ENCODE measurements around the gene HRH3.

HRH3 gene

GRCh38 chr20:62219992-62220665 is at the start of gene HRH3:
Gene HRH3, minus strand, starts transcription at chr20:62220278. Its CDS starts 308 bp downstream, at chr20:62219970.
- DNase-seq: no peak

- DNase-seq: no peak
Observed at GRCh38 chr20:62269871-62270270, 49.8 kb upstream of the HRH3 start.

GRCh38 chr20:62269378-62269777 is 49.3 kb upstream of the HRH3 start:
- DNase-seq: no peak

GRCh38 chr20:62268228-62268900 is 48.3 kb upstream of the HRH3 start:
- DNase-seq: no peak

- DNase-seq: no peak
Observed at GRCh38 chr20:62267543-62267942, 47.5 kb upstream of the HRH3 start.

- no peak for DNase-seq
Observed at GRCh38 chr20:62266851-62267250, 46.8 kb upstream of the HRH3 start.

- no peak for DNase-seq
Observed at GRCh38 chr20:62266340-62266739, 46.3 kb upstream of the HRH3 start.

- DNase-seq: no peak
Observed at GRCh38 chr20:62265365-62265764, 45.3 kb upstream of the HRH3 start.

- DNase-seq: no peak
Observed at GRCh38 chr20:62263396-62263795, 43.3 kb upstream of the HRH3 start.

GRCh38 chr20:62262064-62262463 is 42.0 kb upstream of the HRH3 start:
- DNase-seq: no peak

- DNase-seq: no peak
Observed at GRCh38 chr20:62259294-62259565, 39.2 kb upstream of the HRH3 start.

- DNase-seq: no peak
Observed at GRCh38 chr20:62258499-62259293, 38.6 kb upstream of the HRH3 start.

GRCh38 chr20:62255976-62256375 is 35.9 kb upstream of the HRH3 start:
- DNase-seq: no peak

GRCh38 chr20:62254021-62254724 is 34.1 kb upstream of the HRH3 start:
- DNase-seq: no peak

- DNase-seq: no peak
Observed at GRCh38 chr20:62253398-62253797, 33.3 kb upstream of the HRH3 start.

- DNase-seq: no peak
Observed at GRCh38 chr20:62252342-62252966, 32.4 kb upstream of the HRH3 start.

- no peak for DNase-seq
Observed at GRCh38 chr20:62248890-62249560, 28.9 kb upstream of the HRH3 start.

GRCh38 chr20:62246872-62247652 is 27.0 kb upstream of the HRH3 start:
- no peak for DNase-seq

GRCh38 chr20:62246431-62246830 is 26.4 kb upstream of the HRH3 start:
- no peak for DNase-seq

GRCh38 chr20:62245911-62246280 is 25.8 kb upstream of the HRH3 start:
- DNase-seq: no peak

GRCh38 chr20:62244644-62245108 is 24.6 kb upstream of the HRH3 start:
- DNase-seq: no peak
